HG02759 (cell line): ENCODE results near the gene CPEB3.
"Not testable (repeated sequence)": the region's sequence is repeated elsewhere in the genome, so short reads cannot be mapped to it uniquely, and the experiment has no call there.

Experiments used
- ATAC-seq: cut with Tn5 transposase; IDR thresholded peaks from one replicate; pipeline ENCODE4 v1.9.1; 2021; ENCODE audit warnings: mild to moderate bottlenecking, moderate library complexity; ENCODE audit not compliant: unreplicated experiment

The CPEB3 gene

DNA sequence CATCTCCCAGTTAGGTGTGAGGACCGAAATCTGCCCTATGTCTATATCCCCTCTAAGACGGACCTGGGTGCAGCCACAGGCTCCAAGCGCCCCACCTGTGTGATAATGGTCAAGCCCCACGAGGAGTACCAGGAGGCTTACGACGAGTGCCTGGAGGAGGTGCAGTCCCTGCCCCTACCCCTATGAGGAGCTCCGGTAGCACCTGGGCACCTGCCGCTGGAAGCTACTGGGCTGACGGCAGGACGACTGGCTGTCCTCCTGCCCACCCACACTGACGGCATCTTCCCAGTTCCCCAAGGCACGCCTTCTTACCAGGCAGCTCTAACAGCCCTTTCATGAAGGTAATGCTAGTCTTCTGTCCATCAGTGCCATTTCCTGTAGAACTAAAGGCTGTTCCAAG is 74.3 kb downstream of the CPEB3 start:
- ATAC-seq = not testable (repeated sequence)

- ATAC-seq = not testable (repeated sequence)
Observed at GRCh38 chr10:92215222-92215621, 75.7 kb downstream of the CPEB3 start.

- no peak for ATAC-seq
Observed at GRCh38 chr10:92213049-92213448, 77.8 kb downstream of the CPEB3 start.

DNA sequence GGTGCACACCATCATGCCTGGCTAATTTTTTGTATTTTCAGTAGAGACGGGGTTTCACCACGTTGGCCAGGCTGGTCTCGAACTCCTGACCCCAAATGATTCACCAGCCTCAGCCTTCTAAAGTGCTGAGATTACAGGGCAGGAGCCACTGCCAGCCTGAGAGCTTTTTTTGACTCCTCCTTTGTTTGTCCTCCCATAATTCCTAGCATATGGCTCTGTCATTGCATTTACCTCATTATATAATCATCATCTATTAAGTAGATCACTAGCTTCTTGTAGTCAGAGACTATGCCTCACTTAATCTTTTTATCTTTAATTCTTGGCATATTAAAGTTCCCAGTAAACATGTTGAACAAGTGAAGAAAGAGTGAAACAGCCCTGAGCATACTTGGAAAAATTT is 82.1 kb downstream of the CPEB3 start:
- no peak for ATAC-seq

- no peak for ATAC-seq
Observed at GRCh38 chr10:92208157-92208720, 82.6 kb downstream of the CPEB3 start.

DNA sequence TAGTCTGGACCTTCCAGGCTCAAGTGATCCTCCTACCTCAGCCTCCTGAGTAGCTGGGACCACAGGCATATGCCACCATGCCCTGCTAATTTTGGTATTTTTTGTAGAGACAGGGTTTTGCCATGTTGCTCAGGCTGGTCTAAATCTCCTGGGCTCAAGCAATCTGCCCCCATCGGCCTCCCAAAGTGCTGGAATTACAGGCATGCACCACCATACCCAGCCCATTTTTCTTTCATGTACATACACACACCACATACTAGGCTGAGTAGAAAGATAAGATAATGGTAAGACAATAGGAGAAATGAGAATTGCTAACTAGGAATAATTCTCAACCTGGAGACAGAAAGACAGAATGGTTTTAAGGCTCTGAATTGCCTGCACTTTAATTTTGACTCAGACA is 83.8 kb downstream of the CPEB3 start:
- ATAC-seq = no peak

GRCh38 chr10:92203919-92204623 is 86.8 kb downstream of the CPEB3 start:
- no peak for ATAC-seq

GRCh38 chr10:92202536-92202935 is 88.3 kb downstream of the CPEB3 start:
- ATAC-seq = no peak

DNA sequence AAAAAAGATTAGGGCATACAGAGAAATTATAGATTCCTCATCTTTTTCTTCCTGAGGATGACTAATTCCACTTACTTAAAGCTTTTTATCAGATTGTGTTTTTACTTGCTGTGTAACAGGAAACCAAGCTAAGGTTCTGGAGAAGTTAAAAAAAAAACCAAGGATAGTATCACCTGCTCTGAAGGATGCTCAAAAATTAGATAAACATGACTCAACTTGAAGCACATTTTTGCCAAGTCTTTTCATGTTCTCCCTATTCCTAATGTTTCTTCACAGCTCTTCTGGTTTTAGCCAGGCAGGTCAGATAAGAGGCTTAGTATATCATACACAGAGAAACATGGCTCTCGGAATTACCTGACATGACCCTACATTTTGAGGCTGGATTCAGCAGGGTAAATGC is 90.3 kb downstream of the CPEB3 start:
- ATAC-seq = no peak

DNA sequence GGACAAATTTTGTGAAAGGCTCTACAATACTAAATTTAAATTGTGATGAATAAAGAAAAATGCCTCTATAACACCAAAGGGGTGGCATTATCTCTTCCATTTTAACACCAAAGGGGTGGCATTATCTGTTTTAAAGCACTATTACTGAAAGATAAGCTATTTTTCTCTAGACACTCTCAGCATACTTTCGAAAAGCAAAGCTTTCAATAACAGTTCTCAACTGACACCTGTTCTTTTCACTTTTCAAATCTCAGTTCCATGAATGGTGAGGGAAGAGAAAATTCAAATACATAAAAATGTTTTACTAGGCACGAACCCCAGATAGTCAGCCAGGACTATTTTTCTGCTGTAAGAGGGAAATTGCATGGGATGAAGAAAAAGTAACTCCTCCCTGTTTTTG is 103.8 kb downstream of the CPEB3 start:
- no peak for ATAC-seq

DNA sequence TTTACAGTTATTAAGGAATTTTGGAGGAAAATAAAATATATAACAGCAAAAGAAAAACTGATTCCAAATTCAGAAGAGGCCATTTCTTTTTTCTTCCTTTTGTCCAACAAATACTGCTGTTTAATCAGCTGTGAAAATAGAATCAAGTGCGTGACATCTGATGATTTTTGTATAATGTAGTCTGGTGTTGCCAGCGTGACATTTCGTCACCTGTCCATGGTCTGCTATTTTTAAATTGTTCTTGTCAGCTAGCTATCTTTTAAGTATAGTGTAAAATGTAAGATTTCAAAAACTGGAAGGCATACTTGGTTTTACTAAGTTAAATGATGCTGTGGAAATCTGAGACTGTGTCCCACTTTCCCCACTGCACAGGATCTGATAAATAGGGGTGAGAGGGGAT is 105.9 kb downstream of the CPEB3 start:
- no peak for ATAC-seq

DNA sequence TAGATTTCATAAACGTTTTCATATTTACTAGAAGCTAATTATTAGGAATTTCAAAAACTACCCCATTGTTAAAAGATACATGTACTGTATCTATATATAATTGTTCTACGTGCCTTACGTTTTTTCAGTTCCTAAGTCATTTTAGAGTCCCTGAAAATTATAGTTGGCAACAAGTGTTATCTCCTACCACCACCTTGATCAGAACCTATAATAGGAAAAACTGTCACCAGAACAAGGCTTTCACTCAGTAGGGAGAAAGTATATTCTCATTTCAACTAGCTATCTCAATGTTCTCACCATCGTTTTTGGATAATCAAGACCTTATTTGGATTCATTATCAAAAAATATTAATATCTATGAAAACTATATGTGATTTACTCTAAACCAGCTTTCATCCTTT is 107.7 kb downstream of the CPEB3 start:
- ATAC-seq = no peak

DNA sequence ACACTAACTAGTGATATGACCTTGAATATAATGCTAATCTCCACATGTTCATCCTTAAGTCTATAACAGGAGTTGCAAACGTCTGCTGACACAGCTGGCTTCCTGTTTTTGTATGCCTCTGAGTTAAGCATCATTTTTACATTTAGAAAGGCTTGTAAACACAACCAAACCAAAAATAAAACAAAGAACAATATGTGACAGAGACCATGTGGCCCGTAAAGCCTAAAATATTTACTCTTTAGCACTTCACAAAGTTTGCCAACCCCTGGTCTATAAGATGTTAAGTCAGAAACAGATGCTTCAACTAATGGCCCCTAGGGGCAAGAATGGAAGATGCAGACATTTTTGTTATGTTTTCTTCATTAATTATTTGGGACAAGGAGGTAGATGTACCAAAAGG is 109.3 kb downstream of the CPEB3 start:
- ATAC-seq = no peak

DNA sequence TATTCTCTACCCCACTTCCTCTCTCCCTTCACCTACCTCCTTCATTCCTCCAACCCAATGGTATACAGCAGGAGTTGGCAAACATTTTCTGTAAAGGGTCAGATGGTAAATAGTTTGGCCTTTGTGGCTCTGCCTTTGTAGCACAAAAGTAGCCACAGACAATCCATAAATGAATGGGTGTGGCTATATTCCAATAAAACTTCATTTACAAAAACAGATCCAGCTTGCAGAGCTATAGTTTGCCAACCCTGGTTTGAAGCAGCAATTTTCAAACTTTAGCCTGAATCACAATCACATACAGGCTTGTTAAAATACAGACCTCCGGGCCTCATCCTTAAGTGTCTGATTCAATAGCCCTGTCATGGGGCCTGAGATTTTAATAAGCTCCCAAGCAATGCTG is 110.5 kb downstream of the CPEB3 start:
- no peak for ATAC-seq

- ATAC-seq = no peak
Observed at GRCh38 chr10:92177546-92177945, 113.3 kb downstream of the CPEB3 start.

DNA sequence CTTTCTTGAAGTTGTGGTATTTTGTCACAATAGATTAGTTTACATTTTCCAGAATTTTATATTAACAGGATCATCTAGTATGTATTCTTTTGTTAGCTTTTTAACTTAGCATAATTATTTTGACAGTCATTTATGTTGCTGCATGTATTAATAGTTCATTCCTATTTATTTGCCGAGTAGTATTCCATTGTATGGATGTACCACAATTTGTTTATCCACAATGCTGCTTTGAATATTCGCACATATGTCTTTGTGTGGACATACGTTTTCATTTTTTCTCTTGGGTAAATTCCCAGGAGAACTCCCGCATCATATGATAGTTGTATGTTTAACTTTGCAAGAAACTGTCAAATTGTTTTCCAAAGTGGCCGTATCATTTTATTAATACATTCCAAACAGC is 115.7 kb downstream of the CPEB3 start:
- no peak for ATAC-seq

- no peak for ATAC-seq
Observed at GRCh38 chr10:92173996-92174395, 116.9 kb downstream of the CPEB3 start.

DNA sequence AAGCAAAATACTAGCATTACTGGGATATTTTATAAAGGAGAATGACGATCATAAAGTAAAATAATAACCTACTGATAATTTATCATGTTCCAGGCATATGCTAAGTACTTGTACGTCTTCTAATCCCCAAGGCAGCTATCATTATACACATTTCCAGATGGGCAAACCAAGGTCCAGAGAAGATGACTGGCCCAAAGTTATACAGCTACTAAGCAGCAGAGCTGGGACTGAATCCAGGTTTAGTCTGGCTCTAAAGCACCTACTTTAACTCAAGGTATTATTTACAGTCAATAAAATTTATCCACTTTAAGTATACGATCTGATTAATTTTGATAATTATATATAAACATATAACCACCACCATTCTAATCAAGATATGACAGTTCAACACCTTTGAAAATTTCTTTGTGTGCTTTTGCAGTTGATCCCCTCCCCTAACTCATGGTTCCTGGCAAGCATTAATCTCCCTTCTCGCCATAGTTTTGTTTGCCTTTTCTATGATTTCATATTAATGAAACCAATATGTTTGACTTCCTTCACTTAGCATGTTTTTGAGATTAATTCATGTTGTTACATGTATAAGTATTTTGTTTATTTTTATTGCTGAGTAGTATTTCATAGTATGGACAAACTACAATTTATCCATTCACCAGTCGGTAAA is 126.7 kb downstream of the CPEB3 start:
- no peak for ATAC-seq

DNA sequence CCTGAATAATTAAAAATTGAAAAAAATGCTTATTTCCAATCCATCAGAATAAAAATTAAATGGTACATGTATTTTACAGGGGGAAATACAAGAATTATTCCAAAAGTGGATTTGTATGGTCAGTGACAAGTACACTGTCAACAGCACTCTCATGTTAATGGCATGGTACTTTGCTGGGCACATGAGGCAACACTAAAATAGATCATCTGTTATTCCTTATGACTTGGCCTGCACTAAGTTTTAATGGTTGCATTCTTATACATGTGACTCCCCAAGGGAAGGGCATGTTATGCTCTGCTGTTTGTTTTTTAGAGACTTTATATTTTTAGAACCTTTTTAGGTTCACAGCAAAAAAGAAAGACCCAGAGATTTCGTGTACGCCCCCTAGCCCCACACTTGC is 128.3 kb downstream of the CPEB3 start:
- no peak for ATAC-seq

GRCh38 chr10:92156874-92157773 is 133.8 kb downstream of the CPEB3 start:
- ATAC-seq = no peak

DNA sequence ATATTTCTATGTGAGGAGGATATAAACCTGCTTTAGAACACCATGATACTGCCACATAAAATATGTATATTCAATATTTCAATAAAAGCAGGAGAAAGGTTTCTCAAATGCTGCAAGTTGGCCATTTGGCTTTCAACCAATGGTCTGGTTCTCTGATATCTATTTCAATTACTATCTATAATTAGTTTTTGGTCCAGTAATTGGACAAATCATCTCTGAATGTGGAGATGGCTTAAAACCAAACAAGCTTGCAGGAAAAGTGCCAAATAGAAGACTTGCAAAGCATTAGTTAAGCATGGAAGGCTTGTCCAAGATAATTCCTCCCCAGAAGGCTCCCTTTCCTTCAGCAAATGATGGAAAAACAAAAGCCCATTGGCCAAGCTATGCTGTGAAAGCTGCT is 140.1 kb downstream of the CPEB3 start:
- ATAC-seq = no peak
